LNCAP (cell line): ENCODE results near the gene SLC39A11.

Source experiments
- CTCF ChIP-seq: fragments of 450-650 bp; IDR thresholded peaks from 2 replicates; pipeline ENCODE4 v1.5.1; 2017; ENCODE audit warnings: mild to moderate bottlenecking

The SLC39A11 gene

GRCh38 chr17:72643575-72644216 lies 448.8 kb downstream of the SLC39A11 start:
- no peak for TF ChIP-seq CTCF

- no peak for TF ChIP-seq CTCF
These were observed 449.8 kb downstream of the SLC39A11 start for GRCh38 chr17:72642720-72643119.

- TF ChIP-seq CTCF: no peak
These were observed 451.9 kb downstream of the SLC39A11 start for GRCh38 chr17:72640415-72641165.

- no peak for TF ChIP-seq CTCF
These were observed 452.8 kb downstream of the SLC39A11 start for GRCh38 chr17:72639711-72640110.

- TF ChIP-seq CTCF: no peak
These were observed 457.4 kb downstream of the SLC39A11 start for GRCh38 chr17:72635034-72635635.

- no peak for TF ChIP-seq CTCF
These were observed 457.9 kb downstream of the SLC39A11 start for GRCh38 chr17:72634621-72635020.

- TF ChIP-seq CTCF: no peak
These were observed 460.4 kb downstream of the SLC39A11 start for GRCh38 chr17:72631949-72632684.
